Adrenal gland (tissue), 19 donors: ENCODE results near the gene NEK8. TPM values are rescaled to one million over a fixed set of nuclear protein-coding genes. Genes with fewer than 3 reads are reported as not detected.

Experiments
- DNase-seq, 7 donors: peaks; one replicate each; pipeline ENCODE4 v3.0.0-alpha.2; 2019 to 2020
- H3K27ac ChIP-seq, 5 donors: fragments of 200-600 bp; sonication (generic) in 4 of 5; 1 replicate in 3 of 5; 2 replicates in 2 of 5; pipeline versions ENCODE4 v1.5.1 to v1.8.0; 2016 to 2020; ENCODE audit warnings: mild to moderate bottlenecking in 1 of 5
- H3K27me3 ChIP-seq: fragments of 200-600 bp; 2 replicates; pipeline ENCODE4 v1.8.0; 2021
- H3K36me3 ChIP-seq, 2 donors: fragments of 200-600 bp; replicated peaks in 1 of 2; 1 replicate in 1 of 2; 2 replicates in 1 of 2; pipeline versions ENCODE4 v1.5.1 to v1.8.0; 2018 to 2022
- H3K4me1 ChIP-seq, 2 donors: fragments of 200-600 bp; replicated peaks in 1 of 2; 1 replicate in 1 of 2; 2 replicates in 1 of 2; pipeline versions ENCODE4 v1.5.1 to v1.8.0; 2018 to 2021
- H3K4me3 ChIP-seq, 4 donors: fragments of 200-600 bp; sonication (generic) in 3 of 4; one replicate each; pipeline ENCODE4 v1.5.1; 2016 to 2018
- H3K9me3 ChIP-seq, 3 donors: fragments of 200-600 bp; sonication (generic) in 1 of 3; replicated peaks in 1 of 3; 1 replicate in 2 of 3; 2 replicates in 1 of 3; pipeline versions ENCODE4 v1.5.1 to v1.8.0; 2016 to 2021
- POLR2A ChIP-seq, 2 donors: fragments of 450-650 bp; IDR thresholded peaks; one replicate each; pipeline ENCODE4 v1.6.1; 2017; ENCODE audit warnings: antibody characterized with exemption in 2 of 2, mild to moderate bottlenecking in 2 of 2, moderate library complexity in 1 of 2
- WGBS, 4 donors: extraction: QIAGEN DNeasy Blood & Tissue Kit in 2 of 4; methylation state at CpG; one replicate each; pipeline versions ENCODE4 v1.1.5 to v1.1.7; 2013 to 2017; 5-methylcytosine and 5-hydroxymethylcytosine counted together
- intact Hi-C, 2 donors: fragments of 100-400 bp; cut with DNase I; formaldehyde crosslinking; loops; one replicate each; pipeline versions ENCODE4 v1.14.1 to v1.15.0; 2022 to 2023
- long read RNA-seq, 10 donors: library from polyadenylated mRNA in 3 of 10; unstranded in 2 of 10; stranded (forward) in 1 of 10; transcript quantifications; one replicate each; pipeline ENCODE4 v2.0.0 and lab custom pipeline, GENCODE V29; 2021 to 2026
- polyA plus RNA-seq, 3 donors: library from polyadenylated mRNA; stranded (reverse); fragments of 200-250 nt in 2 of 3; fragments of 350-450 nt in 1 of 3; fragmentation: Illumina TruSeq in 1 of 3; extraction: RNeasy Lipid Tissue Mini Kit (QIAGEN cat#74804) in 1 of 3; gene quantifications; one replicate each; pipeline ENCODE4 v1.2.3, GENCODE V29; 2013 to 2014
- total RNA-seq, 9 donors: library from RNA; depleted of rRNA in 4 of 9; stranded (reverse); fragments of >200 nt in 4 of 9; fragments of 120-200 nt in 1 of 9; fragmentation: NEBNext Ultra II Directional in 1 of 9; extraction: Animal tissue kit (Norgen Biotek cat#: 25700) in 1 of 9; gene quantifications; one replicate each; pipeline versions ENCODE4 v1.1.0 to v1.2.4, GENCODE V29; 2013 to 2023
- TF ChIP-seq, protein P1 (sequence below), 6 experiments: fragments of 450-650 bp in 4 of 6; fragments of 200-600 bp in 2 of 6; sonication (generic) in 1 of 6; IDR thresholded peaks; 1 replicate in 5 of 6; 2 replicates in 1 of 6; pipeline versions ENCODE4 v1.5.1 to v1.8.0; 2016 to 2021; ENCODE audit warnings: antibody characterized with exemption in 6 of 6, mild to moderate bottlenecking in 2 of 6, moderate library complexity in 1 of 6
- donor health status: healthy with polysubstance abuse.
- donor health status: Bipolar disorder and iron deficiency.
- donor health status: DM: yes; HTN: yes; CAD: no.
- donor health status: DM: no; HTN: no; CAD: no.
- donor health status: DM: no; HTN: no; CAD: no.
- donor health status: DM: yes; HTN: yes; CAD: no.

NEK8 gene
- 10 to 100 TPM in 1 of 9 donors, 1 to 10 TPM in 7, under 1 TPM in 1; 0.54 to 11.9 (median 6.1) TPM for total RNA-seq
- 10 to 100 TPM in 1 of 3 donors, 1 to 10 TPM in 2; 6.0 to 10.8 (median 6.6) TPM for polyA plus RNA-seq
- long read RNA-seq, donor 1, result 0 reads
- long read RNA-seq, donor 2, result 0 reads
- long read RNA-seq, donor 3, partial matches to known transcripts, result 0 of 1 reads
- long read RNA-seq, donor 3, other reads (novel, unspliced or antisense), result 0 of 1 reads
- long read RNA-seq, donor 4, partial matches to known transcripts, result 0 of 2 reads
- long read RNA-seq, donor 4, other reads (novel, unspliced or antisense), result 2 of 2 reads
- long read RNA-seq, donor 5, transcript NEK8-201 (15 exons, 3,581 nt), result major isoform, 15 of 28 reads
- long read RNA-seq, donor 5, partial matches to known transcripts, result 3 of 28 reads
- long read RNA-seq, donor 5, other reads (novel, unspliced or antisense), result 10 of 28 reads
- long read RNA-seq, donor 6, partial matches to known transcripts, result 2 of 2 reads
- long read RNA-seq, donor 6, other reads (novel, unspliced or antisense), result 0 of 2 reads
- long read RNA-seq, donor 7, result 0 reads
- long read RNA-seq, donor 8, result 0 reads
- long read RNA-seq, donor 9, result 0 reads
- long read RNA-seq, donor 10, result 0 reads

- Histone ChIP-seq H3K36me3 (peaks cover 0 to 11% of the 10 kb centered on the region in 2 donors), H3K4me1 (peaks cover 15 to 28% of the 10 kb centered on the region in 2 donors), H3K27ac (peak within 1 kb of the TSS; percentile 67 to 97 (median 83)), H3K27me3 (no peaks in the 10 kb centered on the region), H3K9me3 (no peaks in the 10 kb centered on the region), H3K4me3 (peak within 1 kb of the TSS; percentile 28 to 73 (median 64))
- DNase-seq, result peak; percentile 93 to 98 (median 95)
- intact Hi-C loops, result loop anchor here in 1 of 2 donors (2.0 kb wide), 1 partner anchor 18 kb away; no protein-coding TSS in a partner anchor
- TF ChIP-seq, protein P1, sequence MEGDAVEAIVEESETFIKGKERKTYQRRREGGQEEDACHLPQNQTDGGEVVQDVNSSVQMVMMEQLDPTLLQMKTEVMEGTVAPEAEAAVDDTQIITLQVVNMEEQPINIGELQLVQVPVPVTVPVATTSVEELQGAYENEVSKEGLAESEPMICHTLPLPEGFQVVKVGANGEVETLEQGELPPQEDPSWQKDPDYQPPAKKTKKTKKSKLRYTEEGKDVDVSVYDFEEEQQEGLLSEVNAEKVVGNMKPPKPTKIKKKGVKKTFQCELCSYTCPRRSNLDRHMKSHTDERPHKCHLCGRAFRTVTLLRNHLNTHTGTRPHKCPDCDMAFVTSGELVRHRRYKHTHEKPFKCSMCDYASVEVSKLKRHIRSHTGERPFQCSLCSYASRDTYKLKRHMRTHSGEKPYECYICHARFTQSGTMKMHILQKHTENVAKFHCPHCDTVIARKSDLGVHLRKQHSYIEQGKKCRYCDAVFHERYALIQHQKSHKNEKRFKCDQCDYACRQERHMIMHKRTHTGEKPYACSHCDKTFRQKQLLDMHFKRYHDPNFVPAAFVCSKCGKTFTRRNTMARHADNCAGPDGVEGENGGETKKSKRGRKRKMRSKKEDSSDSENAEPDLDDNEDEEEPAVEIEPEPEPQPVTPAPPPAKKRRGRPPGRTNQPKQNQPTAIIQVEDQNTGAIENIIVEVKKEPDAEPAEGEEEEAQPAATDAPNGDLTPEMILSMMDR (IDR thresholded peaks at IDR 0.05), result no peak
- peak; percentile 14 to 21 for TF ChIP-seq POLR2A (IDR thresholded peaks at IDR 0.05)
- WGBS, 4 donors, result 0 to 1% (median 0%) methylated on average over 54 to 64 of the region's 64 CpGs
These were observed at the start of gene NEK8 for GRCh38 chr17:28728364-28729200. Gene NEK8, plus strand, starts transcription at chr17:28728788. Its CDS starts 26 bp downstream, at chr17:28728814.

- DNase-seq, result no peak
- peaks cover 3 to 8% of the 10 kb centered on the region in 2 donors for H3K4me1 ChIP-seq
- intact Hi-C loops, result loop anchor here (5.0 to 10.0 kb wide), 2 partner anchors 40 to 48 kb away; no protein-coding TSS in a partner anchor
- H3K27ac ChIP-seq, result no peak overlapping the region
- TF ChIP-seq POLR2A (IDR thresholded peaks at IDR 0.05), result no peak
- TF ChIP-seq, protein P1 (IDR thresholded peaks at IDR 0.05), result no peak
- H3K4me3 ChIP-seq, result no peak overlapping the region
- peaks cover 0 to 100% of the 10 kb centered on the region in 2 donors for H3K36me3 ChIP-seq
- no peaks in the 10 kb centered on the region for H3K27me3 ChIP-seq
- 84 to 95% (median 93%) methylated on average over 10 to 11 of the region's 11 CpGs for WGBS, 4 donors
- no peaks in the 10 kb centered on the region for H3K9me3 ChIP-seq
These were observed 45.9 kb upstream of the NEK8 start for GRCh38 chr17:28682655-28683054.

- H3K4me1 ChIP-seq, result peaks cover 3 to 8% of the 10 kb centered on the region in 2 donors
- peak overlapping the region in 1 of 5 donors; percentile 2 for H3K27ac ChIP-seq
- 12 to 37% (median 25%) methylated on average over 3 of the region's 3 CpGs for WGBS, 4 donors
- intact Hi-C loops, result loop anchor here (5.0 to 10.0 kb wide), 2 partner anchors 43 to 50 kb away; no protein-coding TSS in a partner anchor
- no peaks in the 10 kb centered on the region for H3K27me3 ChIP-seq
- H3K9me3 ChIP-seq, result no peaks in the 10 kb centered on the region
- DNase-seq, result peak; percentile 78 to 95 (median 87)
- peaks cover 0 to 100% of the 10 kb centered on the region in 2 donors for H3K36me3 ChIP-seq
- no peak overlapping the region for H3K4me3 ChIP-seq
- TF ChIP-seq, protein P1 (IDR thresholded peaks at IDR 0.05), result peak in 4 of 6 experiments; percentile 35 to 51 (median 42)
- TF ChIP-seq POLR2A (IDR thresholded peaks at IDR 0.05), result no peak
These were observed 43.6 kb upstream of the NEK8 start for GRCh38 chr17:28684963-28685362.
